ENCODE data around the gene CTNNA3.

DNA sequence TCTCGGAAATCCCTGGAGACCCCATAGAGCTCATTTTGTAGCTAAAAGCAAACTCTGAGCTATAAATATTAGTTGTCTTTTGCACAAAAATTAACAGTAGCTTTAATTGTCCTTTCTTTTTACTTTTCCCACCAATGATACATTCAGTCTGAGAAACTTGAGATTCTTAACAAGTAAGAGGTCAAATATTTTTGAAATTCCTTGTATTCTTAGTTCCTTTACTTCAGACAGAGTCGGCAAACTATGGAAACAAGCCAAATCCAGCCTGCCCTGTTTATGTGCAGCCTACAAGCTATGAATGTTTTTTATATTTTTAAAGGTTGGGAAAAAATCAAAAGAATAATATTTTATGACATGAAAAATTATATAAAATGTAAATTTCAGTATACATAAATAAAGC lies 146.6 kb downstream of the CTNNA3 start:
- TF ChIP-seq, protein P1, sequence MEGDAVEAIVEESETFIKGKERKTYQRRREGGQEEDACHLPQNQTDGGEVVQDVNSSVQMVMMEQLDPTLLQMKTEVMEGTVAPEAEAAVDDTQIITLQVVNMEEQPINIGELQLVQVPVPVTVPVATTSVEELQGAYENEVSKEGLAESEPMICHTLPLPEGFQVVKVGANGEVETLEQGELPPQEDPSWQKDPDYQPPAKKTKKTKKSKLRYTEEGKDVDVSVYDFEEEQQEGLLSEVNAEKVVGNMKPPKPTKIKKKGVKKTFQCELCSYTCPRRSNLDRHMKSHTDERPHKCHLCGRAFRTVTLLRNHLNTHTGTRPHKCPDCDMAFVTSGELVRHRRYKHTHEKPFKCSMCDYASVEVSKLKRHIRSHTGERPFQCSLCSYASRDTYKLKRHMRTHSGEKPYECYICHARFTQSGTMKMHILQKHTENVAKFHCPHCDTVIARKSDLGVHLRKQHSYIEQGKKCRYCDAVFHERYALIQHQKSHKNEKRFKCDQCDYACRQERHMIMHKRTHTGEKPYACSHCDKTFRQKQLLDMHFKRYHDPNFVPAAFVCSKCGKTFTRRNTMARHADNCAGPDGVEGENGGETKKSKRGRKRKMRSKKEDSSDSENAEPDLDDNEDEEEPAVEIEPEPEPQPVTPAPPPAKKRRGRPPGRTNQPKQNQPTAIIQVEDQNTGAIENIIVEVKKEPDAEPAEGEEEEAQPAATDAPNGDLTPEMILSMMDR (IDR thresholded peaks at IDR 0.05; ENCODE audit: low read depth, low read length, poor library complexity, severe bottlenecking): no peak
- TF ChIP-seq EZH2phosphoT487 (IDR thresholded peaks at IDR 0.05; ENCODE audit: borderline replicate concordance, low read length): no peak

Data from DOHH2 (cell line).